ENCODE data around the gene BMP6.

- TF ChIP-seq ESRRA (IDR thresholded peaks at IDR 0.05; ENCODE audit: borderline replicate concordance, low read length) (no peak), NPAS2 (CRISPR knock-in tag; IDR thresholded peaks at IDR 0.05; ENCODE audit: borderline replicate concordance) (no peak), CTCF (IDR thresholded peaks at IDR 0.05) (no peak), REST (IDR thresholded peaks at IDR 0.05) (no peak), ZFP36 (IDR thresholded peaks at IDR 0.05; ENCODE audit: borderline replicate concordance, partially characterized antibody) (no peak), RAD21 (conservative IDR thresholded peaks at IDR 0.05 in 1 of 2, IDR thresholded peaks at IDR 0.05 in 1 of 2) (no peak), CBX2 (IDR thresholded peaks at IDR 0.05; ENCODE audit: borderline replicate concordance, low read depth) (no peak)
Measured at GRCh38 chr6:7921046-7921445, 195.1 kb downstream of the BMP6 start.
